ENCODE data around the gene SLC25A13.

Gene SLC25A13

GRCh38 chr7:96305915-96306314 lies 16.0 kb downstream of the SLC25A13 start:
- TF ChIP-seq FOXP2 (optimal IDR thresholded peaks at IDR 0.05; ENCODE audit: borderline replicate concordance, extremely low read depth, extremely low read length, insufficient read depth) (no peak), TAF1 (IDR thresholded peaks at IDR 0.05; ENCODE audit: borderline replicate concordance, insufficient read depth, low read length) (no peak), SIN3A (IDR thresholded peaks at IDR 0.05; ENCODE audit: borderline replicate concordance, insufficient read depth, low read length) (no peak), REST (IDR thresholded peaks at IDR 0.05; ENCODE audit: insufficient read depth in 1 of 2, low read depth in 2 of 2, low read length in 2 of 2) (no peak), POLR2AphosphoS5 (IDR thresholded peaks at IDR 0.05; ENCODE audit: low read depth, low read length) (no peak)

- TF ChIP-seq FOXP2 (optimal IDR thresholded peaks at IDR 0.05; ENCODE audit: borderline replicate concordance, extremely low read depth, extremely low read length, insufficient read depth) (no peak), REST (IDR thresholded peaks at IDR 0.05; ENCODE audit: insufficient read depth in 1 of 2, low read depth in 2 of 2, low read length in 2 of 2) (no peak), SIN3A (IDR thresholded peaks at IDR 0.05; ENCODE audit: borderline replicate concordance, insufficient read depth, low read length) (no peak), POLR2AphosphoS5 (IDR thresholded peaks at IDR 0.05; ENCODE audit: low read depth, low read length) (no peak), TAF1 (IDR thresholded peaks at IDR 0.05; ENCODE audit: borderline replicate concordance, insufficient read depth, low read length) (no peak)
Measured at GRCh38 chr7:96304573-96304972, 17.3 kb downstream of the SLC25A13 start.

GRCh38 chr7:96303686-96304443 lies 18.0 kb downstream of the SLC25A13 start:
- TF ChIP-seq TAF1 (IDR thresholded peaks at IDR 0.05; ENCODE audit: borderline replicate concordance, insufficient read depth, low read length) (no peak), SIN3A (IDR thresholded peaks at IDR 0.05; ENCODE audit: borderline replicate concordance, insufficient read depth, low read length) (no peak), REST (IDR thresholded peaks at IDR 0.05; ENCODE audit: insufficient read depth in 1 of 2, low read depth in 2 of 2, low read length in 2 of 2) (no peak), FOXP2 (optimal IDR thresholded peaks at IDR 0.05; ENCODE audit: borderline replicate concordance, extremely low read depth, extremely low read length, insufficient read depth) (no peak), POLR2AphosphoS5 (IDR thresholded peaks at IDR 0.05; ENCODE audit: low read depth, low read length) (no peak)

GRCh38 chr7:96303105-96303685 lies 18.7 kb downstream of the SLC25A13 start:
- TF ChIP-seq POLR2AphosphoS5 (IDR thresholded peaks at IDR 0.05; ENCODE audit: low read depth, low read length) (no peak), FOXP2 (optimal IDR thresholded peaks at IDR 0.05; ENCODE audit: borderline replicate concordance, extremely low read depth, extremely low read length, insufficient read depth) (no peak), REST (IDR thresholded peaks at IDR 0.05; ENCODE audit: insufficient read depth in 1 of 2, low read depth in 2 of 2, low read length in 2 of 2) (no peak), TAF1 (IDR thresholded peaks at IDR 0.05; ENCODE audit: borderline replicate concordance, insufficient read depth, low read length) (no peak), SIN3A (IDR thresholded peaks at IDR 0.05; ENCODE audit: borderline replicate concordance, insufficient read depth, low read length) (no peak)

Measured in PFSK-1 (cell line).